Measurements from ENCODE around the gene TMEM45A.
"Not testable (repeated sequence)": the region's sequence is repeated elsewhere in the genome, so short reads cannot be mapped to it uniquely, and the experiment has no call there.

The TMEM45A gene

GRCh38 chr3:100578646-100579045 is 86.2 kb downstream of the TMEM45A start:
- no peak for DNase-seq

GRCh38 chr3:100580147-100580546 is 87.7 kb downstream of the TMEM45A start:
- DNase-seq, result no peak

GRCh38 chr3:100581650-100582049 is 89.2 kb downstream of the TMEM45A start:
- DNase-seq, result no peak

- DNase-seq, result not testable (repeated sequence)
Measured at GRCh38 chr3:100582157-100582556, 89.7 kb downstream of the TMEM45A start.

- no peak for DNase-seq
Measured at GRCh38 chr3:100584101-100584660, 91.8 kb downstream of the TMEM45A start.

GRCh38 chr3:100586832-100587231 is 94.4 kb downstream of the TMEM45A start:
- no peak for DNase-seq

- DNase-seq, result no peak
Measured at GRCh38 chr3:100588251-100588650, 95.8 kb downstream of the TMEM45A start.

- DNase-seq, result peak; percentile 52
Measured at GRCh38 chr3:100590114-100590839, 97.9 kb downstream of the TMEM45A start.

GRCh38 chr3:100590840-100591147 is 98.4 kb downstream of the TMEM45A start:
- DNase-seq, result no peak

- DNase-seq, result no peak
Measured at GRCh38 chr3:100591411-100591810, 99.0 kb downstream of the TMEM45A start.

- DNase-seq, result no peak
Measured at GRCh38 chr3:100600181-100601042, 108.0 kb downstream of the TMEM45A start.

- DNase-seq, result no peak
Measured at GRCh38 chr3:100602506-100603444, 110.4 kb downstream of the TMEM45A start.

- DNase-seq, result no peak
Measured at GRCh38 chr3:100603469-100603868, 111.0 kb downstream of the TMEM45A start.

- no peak for DNase-seq
Measured at GRCh38 chr3:100605358-100605757, 112.9 kb downstream of the TMEM45A start.

GRCh38 chr3:100606894-100607512 is 114.6 kb downstream of the TMEM45A start:
- no peak for DNase-seq

GRCh38 chr3:100609305-100609704 is 116.9 kb downstream of the TMEM45A start, which contains the start of gene ADGRG7:
Gene ADGRG7, plus strand, starts transcription at chr3:100609601. Its CDS starts 256 bp downstream, at chr3:100609857.
- no peak for DNase-seq

- no peak for DNase-seq
Measured at GRCh38 chr3:100609963-100610362, 117.5 kb downstream of the TMEM45A start.

GRCh38 chr3:100611221-100611620 is 118.8 kb downstream of the TMEM45A start:
- no peak for DNase-seq

GRCh38 chr3:100613721-100614390 is 121.4 kb downstream of the TMEM45A start:
- no peak for DNase-seq

GRCh38 chr3:100614941-100615340 is 122.5 kb downstream of the TMEM45A start:
- no peak for DNase-seq

GRCh38 chr3:100615684-100616083 is 123.3 kb downstream of the TMEM45A start:
- no peak for DNase-seq

- DNase-seq, result no peak
Measured at GRCh38 chr3:100621251-100621650, 128.8 kb downstream of the TMEM45A start.

All from NCI-H2107 (cell line).